VCaP (cell line): Measurements from ENCODE around the gene C10orf53.

Experiments
- H3K27ac ChIP-seq: fragments of 450-650 bp; 2 replicates; pipeline ENCODE4 v1.5.1; 2017
- CTCF ChIP-seq: fragments of 450-650 bp; conservative IDR thresholded peaks from 2 replicates; pipeline ENCODE4 v1.5.1; 2017; ENCODE audit warnings: mild to moderate bottlenecking, moderate library complexity

C10orf53 gene

DNA sequence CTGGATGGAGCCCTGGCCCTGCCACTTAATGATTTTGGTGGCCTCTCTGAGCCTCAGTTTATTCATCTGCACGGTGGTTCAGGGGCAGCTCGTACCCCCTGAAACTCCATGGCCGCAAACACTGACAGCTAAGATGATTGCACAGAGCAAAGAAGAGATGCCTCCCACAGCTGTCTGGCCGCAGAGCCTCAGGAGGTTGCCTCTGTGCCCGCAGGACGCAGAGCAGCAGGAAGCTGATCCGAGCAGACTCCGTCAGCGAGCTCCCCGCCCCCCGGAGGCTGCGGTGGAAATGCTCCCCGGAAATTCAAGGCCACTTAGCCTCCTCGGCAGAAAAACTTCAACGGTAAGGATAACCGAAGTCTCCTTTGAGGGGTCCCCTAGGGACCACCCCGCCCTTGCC, 30.2 kb upstream of the C10orf53 start:
- TF ChIP-seq CTCF: no peak
- H3K27ac ChIP-seq: no peak overlapping the region

DNA sequence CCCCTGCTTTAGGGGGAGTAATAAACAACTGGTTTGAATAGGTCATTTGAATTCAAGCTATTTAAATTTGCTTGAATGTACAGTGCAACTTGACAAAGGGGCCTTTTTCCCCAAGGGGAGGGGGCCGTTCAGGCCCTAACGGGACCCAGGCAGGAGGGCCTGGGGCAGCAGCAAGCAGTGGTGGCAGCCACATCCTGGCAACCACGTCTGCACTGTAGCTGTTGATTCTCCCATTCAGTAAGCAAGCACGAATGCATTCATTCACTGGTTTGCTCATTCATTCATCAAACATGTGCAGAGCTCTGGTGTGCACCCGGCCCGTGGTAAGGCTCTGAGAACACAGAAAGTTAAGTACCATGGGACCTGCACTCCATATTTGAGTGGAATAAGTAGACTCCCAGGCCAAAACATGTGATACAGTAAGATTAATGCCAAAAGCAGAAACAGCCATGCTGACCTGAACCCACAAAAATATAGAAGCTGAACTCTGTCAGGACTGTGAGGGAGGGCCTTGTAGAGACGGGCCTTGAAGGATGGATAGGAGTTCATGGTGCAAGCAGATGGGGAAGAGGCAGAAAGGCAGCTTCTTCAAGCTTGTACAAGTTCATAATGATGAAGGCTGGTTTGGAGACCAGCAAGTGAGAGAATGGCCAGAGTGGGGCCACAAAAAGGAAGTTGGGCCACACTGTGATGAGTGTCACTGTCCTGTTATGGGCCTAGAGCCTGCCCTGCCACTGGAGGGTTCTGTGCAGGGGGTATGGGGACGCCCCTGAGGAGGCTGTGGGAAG, 29.3 kb upstream of the C10orf53 start:
- H3K27ac ChIP-seq: no peak overlapping the region

GRCh38 chr10:49650724-49651034, 28.8 kb upstream of the C10orf53 start:
- TF ChIP-seq CTCF: no peak
- H3K27ac ChIP-seq: no peak overlapping the region

More for the DNA sequence above, 29.3 kb upstream of the C10orf53 start:
- no peak for TF ChIP-seq CTCF

GRCh38 chr10:49651039-49651835, 28.2 kb upstream of the C10orf53 start:
- H3K27ac ChIP-seq: no peak overlapping the region
- TF ChIP-seq CTCF: no peak

- H3K27ac ChIP-seq: no peak overlapping the region
- no peak for TF ChIP-seq CTCF
Measured at GRCh38 chr10:49651917-49652316, 27.5 kb upstream of the C10orf53 start.

- TF ChIP-seq CTCF: no peak
- H3K27ac ChIP-seq: no peak overlapping the region
Measured at GRCh38 chr10:49652421-49653272, 26.8 kb upstream of the C10orf53 start.
